NCI-H774 (cell line): ENCODE results near the gene KRTAP10-4.
"Not testable (repeated sequence)": the region's sequence is repeated elsewhere in the genome, so short reads cannot be mapped to it uniquely, and the experiment has no call there.

Source experiments
- DNase-seq: peaks from one replicate; lab custom pipeline; 2025; lab: John Stamatoyannopoulos, UW

KRTAP10-4 gene

DNA sequence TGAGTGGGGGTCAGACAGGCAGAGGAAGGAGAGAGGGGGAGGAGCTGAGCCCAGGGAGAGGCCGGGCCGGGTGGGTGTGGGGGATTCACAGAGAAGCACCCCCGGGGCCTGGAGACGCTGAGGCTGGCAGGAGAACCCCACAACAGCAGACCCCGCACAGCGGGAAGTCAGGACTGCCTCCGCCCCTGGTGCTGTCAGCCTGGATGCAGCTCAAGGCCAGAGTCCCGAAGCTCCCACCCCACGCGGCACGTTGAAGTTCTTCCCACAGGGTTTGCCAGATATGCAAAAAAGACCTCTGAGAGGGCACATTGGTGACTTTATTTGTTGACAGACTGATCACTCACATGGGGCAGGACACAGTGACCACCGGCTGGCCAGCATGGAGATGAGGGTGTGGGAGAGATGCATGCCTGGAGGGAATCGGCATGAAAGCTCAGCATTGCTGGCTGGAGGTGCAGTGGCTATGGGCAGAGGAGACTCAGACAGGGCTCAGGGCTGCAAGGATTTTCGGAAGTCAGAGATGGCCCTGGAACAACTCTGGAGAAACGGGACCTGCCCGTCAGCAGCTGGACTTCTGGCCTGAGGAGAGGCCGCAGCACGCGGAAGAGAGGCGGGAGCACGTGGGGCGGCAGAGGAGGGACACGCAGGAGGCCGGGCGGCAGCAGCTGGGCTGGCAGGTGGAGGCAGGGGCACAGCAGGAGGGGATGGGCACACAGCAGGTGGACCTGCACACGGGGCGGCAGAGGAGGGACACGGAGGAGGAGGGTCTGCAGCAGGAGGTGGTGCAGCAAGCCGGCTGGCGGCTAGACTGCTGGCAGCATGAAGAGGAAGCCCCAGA is 15.8 kb upstream of the KRTAP10-4 start:
- DNase-seq, result no peak

DNA sequence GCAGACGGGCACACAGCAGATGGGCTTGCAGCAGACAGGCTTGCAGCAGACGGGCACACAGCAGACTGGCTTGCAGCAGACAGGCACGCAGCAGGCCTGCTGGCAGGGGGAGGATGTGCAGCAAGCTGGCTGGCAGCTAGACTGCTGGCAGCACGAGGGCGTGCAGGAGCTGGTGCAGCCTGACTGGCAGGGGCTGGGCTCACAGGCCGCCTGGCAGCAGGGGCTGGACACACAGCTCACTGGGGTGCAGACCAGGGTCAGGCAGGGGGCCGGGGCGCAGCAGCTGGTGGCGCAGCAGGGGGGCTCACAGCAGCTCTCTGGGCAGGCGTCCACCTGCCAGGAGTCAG is 15.2 kb upstream of the KRTAP10-4 start:
- DNase-seq, result not testable (repeated sequence)

DNA sequence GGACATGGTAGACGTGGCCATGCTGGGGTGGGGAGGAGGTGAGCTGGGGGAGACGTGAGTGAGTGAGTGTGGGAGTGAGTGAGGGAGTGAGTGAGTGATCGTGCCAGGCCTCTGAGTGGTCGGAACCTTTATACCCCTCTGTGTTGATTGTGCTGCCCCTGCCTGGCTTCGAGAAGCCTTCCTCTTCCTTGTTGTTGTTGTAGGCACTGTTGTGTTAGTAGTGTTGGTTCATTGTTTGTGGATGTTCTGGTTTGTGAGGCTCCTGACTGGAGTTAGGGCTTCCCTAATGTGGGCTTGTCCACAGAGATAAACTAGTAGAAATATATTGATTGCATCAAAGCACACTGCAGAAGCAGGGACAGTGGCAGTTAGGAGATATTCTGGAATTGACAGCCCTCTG is 14.8 kb upstream of the KRTAP10-4 start, which contains the start of gene KRTAP10-3:
TSS of gene KRTAP10-3 (minus strand) at position 101 of the 400 bp plus-strand sequence. CDS start at position 21, 80 bp downstream.
- DNase-seq, result no peak

DNA sequence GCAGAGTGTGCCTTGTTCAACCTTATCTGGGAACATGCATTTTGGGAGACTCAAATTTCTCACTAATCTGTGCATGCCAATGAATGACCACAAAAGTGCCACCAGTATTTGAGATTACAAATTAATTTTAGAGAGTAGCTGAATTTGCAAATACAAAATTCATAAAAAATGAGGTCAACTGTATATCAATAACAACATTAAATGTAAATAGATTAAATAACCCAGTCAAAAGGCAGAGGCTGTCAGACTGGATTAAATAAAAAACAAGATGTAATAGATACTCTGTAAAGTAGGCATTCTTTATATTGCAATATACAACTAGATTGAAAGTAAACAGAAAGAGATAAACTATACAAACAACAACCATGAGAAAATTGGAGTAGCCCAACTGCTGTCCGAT is 9.4 kb upstream of the KRTAP10-4 start:
- no peak for DNase-seq

DNA sequence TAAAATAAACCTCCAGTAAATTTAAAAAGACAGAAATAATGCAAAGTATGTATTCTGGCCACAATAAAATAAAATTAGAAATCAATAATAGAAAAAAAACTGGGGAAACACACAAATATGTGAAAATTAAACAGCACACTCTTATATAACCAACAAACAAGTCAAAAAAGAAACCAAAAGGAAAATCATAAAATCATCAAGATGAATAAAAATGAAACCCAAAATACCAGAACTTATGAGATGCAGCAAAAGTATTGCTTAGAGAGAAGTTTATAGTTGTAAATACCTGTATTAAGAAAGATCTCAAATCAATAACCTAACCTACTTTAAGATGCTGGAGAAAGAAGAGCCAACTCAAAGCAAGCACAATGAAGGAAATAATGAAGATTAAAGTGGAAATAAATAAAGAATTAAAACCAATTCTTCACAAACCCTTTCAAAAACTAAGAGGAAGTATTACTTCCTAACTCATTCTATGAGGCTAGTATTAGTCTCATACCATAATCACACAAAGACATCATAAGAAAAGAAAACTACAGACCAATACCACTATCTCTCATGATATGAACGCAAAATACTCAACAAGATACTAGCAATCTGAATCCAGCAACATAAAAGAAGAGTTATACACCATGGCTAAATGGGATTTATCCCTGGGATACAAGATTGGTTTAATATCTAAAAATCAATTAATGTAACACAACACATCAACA is 8.5 kb upstream of the KRTAP10-4 start:
- DNase-seq, result no peak

DNA sequence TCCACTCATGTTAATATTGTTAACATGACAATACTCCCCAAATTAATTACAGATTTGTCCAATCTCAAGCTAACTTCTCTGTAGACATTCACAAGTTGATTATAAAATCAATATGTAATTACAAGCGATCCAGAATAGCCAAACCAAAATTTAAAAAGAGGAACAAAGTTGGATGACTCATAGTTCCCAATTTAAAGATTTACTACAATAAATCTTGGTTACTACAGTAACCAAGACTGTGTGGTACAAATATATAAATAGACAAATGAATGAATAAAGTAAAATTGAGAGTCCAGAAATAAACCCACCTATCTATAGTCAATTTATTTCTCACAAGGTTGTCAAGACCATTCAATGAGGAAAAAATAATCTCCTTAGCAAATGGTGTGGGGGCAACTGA is 7.1 kb upstream of the KRTAP10-4 start:
- no peak for DNase-seq

DNA sequence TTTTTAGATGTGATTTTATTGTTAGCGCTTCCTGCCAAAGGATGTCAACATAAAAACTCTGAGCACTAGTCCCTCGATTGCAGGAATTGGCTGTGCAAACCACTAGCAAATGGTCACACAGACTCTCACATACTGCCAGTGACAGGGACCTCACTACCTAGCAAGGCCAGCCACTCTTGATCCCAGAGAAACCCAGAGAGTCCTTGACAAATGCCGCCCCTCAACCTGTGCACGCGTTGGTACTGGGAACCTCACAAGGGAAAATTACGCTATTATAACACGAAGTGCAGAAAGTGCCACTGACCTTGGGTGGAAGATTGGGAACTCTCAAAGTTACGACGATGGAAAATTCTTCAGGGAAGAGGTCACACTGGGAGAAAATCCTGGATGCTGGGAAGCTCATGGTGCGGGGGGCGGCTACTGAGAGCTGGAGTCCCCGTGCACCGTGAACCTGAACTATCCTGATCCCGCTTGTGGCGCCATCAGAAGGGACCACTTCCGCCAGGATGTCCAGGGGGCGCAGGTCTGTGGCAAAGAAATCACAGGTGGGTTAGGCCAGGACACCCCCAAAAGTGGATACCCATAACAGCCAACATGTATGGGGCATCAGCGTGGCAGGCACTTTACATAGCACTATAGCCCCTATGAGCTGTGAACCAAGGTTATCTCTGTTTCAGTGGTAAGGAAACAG is 5.9 kb upstream of the KRTAP10-4 start:
- DNase-seq, result no peak

DNA sequence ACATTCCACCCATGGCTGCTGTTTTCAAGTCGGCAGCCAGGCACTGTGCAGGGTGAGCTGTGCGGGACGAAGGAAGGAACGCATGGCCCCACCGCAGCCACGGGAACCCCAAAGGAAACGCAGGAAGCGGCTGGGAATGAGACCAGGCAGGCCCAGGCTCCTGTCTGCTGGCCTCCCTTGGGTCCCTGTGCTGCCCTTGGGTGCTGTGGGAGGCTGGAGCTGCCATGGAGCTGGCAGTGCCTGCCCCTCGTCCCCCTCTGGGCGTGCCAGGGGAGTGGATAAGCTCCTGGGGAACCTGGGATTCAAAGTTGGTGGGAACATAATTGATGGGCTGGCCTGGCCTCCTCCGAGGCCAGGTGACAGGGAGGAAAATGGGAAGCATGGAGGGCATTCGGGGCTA is 5.3 kb upstream of the KRTAP10-4 start:
- DNase-seq, result no peak

DNA sequence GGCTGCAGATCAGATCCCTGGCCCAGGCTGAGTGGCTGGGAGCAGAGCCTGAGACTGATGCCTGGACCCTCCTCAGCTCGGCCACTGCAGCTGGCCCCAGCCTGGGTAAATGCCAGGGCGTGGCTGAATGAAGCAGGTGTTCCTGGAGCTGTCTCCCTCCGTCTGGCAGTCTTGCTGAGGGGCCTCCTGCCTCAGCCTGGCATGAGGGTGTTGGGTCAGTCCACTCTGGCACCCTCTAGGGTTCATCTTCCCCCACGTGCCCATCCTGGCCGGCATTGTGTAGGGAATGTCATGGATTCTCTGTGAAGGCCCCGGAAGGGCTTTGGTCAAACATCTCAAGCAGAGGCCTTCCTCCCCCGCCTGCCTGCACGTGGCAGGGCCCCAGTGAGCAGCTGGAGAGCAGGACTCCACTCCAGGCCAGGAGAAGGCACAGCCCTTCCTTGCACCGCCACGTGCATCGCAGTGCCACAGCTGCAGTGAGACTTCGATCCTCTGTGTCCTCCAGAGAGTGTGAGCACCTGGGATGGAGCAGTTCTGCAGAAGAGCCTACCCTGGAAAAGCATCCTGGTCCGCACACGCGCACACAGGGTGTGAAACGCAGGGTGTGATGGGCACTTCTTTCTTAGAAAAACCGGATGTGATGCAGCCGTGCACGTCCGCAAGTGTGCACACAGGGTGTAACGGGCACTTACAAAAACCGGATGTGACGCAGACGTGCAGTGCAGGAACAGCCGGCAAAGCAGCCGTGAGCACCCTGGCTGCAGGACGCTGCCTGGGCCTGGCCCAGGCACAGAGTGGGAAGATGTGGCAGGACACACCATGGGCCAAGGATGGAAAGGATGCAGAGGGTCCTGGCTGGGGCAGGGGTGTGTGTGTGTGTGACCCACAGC is 4.6 kb upstream of the KRTAP10-4 start:
- no peak for DNase-seq

DNA sequence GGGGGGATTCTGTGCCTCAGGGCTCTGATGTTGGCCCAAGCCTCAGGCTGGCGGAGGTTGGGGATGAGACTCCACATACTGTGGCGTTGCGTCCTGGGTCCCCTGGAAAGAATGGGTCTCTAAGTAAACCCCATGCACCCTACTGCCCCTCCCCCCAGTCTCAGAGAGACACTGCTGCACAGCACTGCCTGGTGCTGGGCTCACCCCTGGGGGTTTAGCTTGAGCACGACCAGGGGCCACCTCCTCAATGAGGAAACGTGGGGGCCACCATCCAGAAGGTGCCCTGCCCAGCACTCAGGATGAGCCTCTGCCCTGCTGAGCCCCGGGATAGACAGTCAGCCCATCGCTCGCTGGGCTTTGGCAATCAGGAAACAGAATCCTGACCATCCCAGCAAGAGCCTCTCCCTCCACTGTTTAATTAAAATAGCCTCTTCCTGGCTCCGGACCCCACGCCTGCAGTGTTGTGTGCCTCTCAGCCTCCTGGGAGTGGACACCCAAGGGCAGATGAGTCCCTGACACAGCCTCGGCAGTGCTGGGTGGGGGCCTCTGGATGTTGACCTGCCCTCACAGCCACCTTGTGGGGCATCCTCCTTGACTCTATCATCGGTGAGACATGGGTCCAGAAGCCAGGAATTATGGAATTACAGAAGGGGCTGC is 3.5 kb upstream of the KRTAP10-4 start:
- DNase-seq, result no peak

DNA sequence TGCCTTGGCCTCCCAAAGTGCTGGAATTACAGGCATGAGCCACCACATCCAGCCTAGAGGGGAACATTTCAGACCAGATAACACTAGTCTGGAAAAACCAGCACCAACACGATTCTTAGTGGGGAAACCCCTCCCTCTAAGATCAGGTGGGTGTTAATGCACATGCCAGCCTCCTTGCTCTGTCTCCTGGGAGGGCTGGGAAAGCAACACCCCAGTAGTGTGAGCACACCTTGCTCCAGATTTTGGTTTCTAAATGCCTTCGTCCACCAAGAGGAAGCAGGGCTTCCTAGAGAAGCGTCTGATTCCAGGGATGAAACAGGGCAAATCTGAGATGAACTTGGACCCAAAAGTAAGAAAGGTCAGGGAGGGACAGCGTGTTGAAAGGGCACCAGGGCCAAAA is 2.2 kb upstream of the KRTAP10-4 start:
- DNase-seq, result no peak

DNA sequence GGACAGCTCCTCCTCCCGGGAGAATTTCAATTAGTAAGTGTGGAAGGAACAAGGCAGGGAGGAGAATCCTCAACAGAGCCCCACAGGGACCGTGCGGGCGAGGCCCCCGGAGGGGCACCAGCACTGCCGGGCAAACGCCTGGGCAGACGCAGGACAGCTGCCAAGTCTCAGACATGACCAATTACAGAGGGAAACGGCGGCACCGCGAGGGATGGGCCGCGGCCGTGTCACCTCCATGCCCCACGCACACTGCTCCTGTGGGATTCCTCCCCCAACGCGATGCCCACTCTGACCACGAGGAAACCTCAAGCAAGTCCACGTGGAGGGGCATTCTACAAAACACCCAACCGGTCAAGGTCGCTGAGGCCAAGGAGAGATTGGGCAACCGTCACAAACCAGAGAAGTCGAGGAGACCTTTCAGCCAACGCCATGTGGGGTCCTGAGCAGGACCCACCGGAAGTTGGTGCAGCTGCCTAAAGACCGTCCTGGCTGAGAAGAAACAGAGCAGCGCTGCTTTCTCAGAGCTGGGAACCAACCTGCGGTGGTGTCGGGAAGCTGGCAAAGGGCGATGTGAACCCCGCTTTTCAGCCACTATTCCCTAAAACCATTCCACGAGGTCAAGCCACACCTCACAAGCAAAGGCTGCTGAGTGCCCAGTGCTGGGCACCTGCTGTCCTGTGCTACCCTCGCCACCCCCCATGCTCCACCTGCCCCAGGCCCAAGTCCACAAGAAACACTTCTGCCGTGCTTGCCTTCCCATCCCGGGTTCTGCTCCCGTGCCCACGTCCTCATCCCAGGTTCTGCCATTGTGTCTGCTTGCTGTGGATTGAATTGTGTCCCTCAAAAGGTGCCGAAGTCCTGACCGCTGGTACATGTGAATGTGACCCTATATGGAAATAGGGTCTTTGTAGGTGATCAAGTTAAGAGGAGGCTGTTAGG is 1.4 kb upstream of the KRTAP10-4 start:
- no peak for DNase-seq

DNA sequence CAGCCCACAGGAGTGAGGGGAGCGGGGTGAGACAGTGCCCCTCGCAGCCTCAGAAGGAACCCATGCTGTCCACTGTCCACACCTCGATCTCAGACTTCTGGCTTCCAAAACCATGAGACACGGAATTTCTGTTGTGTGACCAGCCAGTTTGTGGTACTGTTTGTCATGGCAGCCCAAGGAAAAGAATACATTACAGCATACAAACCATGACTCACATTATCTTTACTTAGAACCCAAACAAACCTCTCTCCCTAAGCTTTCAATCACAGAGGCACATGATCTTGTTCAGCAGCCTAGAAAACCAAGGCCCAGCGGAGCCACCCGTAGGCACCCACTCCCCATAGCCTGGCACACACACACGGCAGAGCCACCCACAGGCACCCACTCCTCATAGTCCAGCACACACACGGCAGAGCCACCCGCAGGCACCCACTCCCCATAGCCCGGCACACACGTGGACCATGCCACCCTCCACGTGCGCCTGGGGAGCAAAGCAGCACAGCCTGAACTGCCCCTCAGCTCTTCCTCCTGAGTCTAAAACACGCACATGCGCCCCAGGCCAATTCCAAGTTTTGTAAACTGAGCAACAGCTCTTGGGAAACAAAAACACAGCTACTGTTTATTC is 458 bp upstream of the KRTAP10-4 start:
- no peak for DNase-seq

DNA sequence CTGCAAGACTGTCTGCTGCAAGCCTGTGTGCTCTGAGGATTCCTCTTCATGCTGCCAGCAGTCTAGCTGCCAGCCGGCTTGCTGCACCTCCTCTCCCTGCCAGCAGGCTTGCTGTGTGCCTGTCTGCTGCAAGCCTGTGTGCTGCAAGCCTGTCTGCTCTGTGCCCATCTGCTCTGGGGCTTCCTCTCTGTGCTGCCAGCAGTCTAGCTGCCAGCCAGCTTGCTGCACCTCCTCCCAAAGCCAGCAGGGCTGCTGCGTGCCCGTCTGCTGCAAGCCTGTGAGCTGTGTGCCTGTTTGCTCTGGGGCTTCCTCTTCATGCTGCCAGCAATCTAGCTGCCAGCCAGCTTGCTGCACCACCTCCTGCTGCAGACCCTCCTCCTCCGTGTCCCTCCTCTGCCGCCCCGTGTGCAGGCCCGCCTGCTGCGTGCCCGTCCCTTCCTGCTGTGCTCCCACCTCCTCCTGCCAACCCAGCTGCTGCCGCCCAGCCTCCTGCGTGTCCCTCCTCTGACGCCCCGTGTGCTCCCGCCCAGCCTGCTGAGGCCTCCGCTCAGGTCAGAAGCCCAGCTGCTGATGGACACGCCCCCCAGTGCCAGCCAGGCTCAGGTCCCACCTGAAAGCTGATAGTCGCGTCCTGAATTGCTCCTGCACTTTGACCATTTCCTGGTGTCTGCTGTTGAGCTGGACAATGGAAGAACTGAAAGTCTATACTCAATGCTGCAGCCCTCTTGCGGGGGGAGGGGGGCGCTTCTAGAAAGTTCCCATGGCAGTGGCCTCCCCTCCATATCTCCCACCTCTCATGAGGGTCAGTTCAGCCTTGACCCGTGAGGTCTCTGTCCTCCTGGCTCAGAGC is 1.2 kb downstream of the KRTAP10-4 start:
- no peak for DNase-seq

DNA sequence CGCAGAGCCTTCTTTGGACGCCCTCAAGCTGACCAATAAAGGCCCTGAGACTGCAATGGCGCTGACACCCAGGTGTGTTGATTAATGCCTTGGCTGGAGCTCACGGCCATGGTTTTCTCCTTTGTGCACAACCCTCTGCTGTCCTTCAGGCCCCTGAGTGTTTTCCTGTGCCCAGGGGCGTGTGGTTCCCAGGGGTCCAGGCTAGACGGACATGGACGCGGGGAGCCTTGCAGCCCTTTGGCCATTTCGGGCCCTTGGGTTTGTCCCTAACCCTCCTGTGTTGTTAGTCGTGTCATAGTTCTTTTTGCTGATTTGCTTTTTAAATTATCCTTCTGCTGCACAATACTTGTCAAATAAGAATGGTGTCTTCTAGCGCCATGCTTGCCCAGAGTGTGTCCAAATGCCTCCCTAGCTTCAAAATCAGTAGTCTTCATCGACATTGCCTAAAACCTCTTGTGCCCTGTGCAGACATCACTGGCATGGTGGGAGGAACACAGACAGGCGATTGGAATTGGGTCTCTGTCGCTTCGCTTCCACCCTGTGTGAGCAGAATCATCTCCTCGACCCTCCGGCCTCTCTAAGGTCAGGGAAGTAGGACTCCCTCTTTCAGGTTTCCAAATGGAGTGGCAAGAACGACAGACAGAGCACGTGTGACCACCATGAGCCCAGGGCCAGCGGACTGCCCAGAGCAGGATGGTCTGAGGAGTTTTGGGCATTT is 1.9 kb downstream of the KRTAP10-4 start:
- DNase-seq, result no peak

DNA sequence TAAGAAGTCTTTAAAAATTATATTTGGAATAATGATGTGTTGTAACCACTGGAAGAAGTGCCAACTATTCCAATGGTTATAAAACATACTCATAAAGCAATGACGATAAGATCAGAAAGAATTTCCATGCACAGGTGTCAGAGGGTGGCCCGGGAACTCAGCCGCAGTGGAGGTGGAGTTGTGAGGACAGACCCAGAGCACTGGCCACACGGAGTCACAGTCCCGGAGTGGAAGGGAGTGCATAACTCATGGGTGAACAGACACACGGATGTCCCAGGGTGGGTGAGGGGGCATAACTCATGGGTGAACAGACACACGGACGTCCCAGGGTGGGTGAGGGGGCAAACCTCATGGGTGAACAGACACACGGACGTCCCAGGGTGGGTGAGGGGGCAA is 2.5 kb downstream of the KRTAP10-4 start:
- no peak for DNase-seq

DNA sequence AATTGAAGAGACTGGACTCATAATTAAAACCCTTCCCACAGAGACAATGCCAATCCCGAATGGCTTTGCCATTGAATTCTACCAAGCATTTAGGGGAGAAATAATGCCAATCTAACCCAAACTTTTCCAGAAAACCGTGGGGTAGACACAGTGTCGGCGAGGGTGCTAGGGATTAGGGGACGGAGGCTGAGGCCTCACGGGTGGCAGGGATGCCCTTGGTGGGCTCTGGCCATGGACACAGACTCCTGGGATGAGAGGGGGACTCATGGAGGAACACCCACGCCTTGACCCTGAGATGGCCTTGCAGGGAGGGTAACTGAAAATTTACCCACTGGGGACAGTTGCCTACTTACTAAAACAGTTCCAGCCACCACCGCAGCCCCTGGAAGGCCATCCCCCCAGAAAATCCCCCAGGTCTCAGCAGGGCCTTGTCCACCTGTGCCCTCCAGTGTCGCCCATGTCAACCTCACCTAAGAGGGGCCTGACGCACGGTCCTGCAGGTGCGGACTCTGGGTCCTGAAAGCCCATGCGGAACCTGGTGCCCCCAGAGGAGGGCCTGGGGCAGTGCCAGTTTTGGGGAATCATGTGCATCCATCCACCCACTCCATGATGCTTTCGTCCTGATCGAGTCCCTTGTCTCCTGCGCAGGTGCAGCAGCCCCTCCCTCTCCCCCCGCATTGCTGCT is 5.0 kb downstream of the KRTAP10-4 start:
- DNase-seq, result no peak
